ENCODE results near the gene PLAU.
"Not testable (repeated sequence)": the region's sequence is repeated elsewhere in the genome, so short reads cannot be mapped to it uniquely, and the experiment has no call there.

PLAU gene

GRCh38 chr10:73923935-73924598 lies 13.1 kb downstream of the PLAU start:
- no peak for DNase-seq

- DNase-seq: no peak
Observed at GRCh38 chr10:73924935-73925334, 14.0 kb downstream of the PLAU start.

DNA sequence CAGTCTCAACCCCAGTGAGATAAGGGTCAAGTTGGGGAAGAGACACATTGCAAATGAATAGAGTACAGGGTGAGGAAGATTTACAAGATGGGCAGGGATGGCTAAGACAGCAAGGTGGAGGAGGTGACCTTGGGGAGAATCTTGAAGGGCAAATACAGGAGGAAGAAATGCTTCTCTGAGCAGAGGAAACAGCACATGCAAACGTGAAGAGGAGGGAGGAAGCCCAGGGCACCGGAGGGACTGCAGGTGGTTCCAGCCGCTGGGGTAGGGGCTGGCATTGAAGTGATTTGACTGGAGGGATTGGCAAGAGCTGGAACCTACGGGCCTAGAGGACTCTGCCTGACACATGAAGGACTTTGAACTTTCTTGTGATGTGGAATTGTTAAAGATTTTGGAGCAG lies 14.6 kb downstream of the PLAU start:
- DNase-seq: no peak

GRCh38 chr10:73926152-73926764 lies 15.3 kb downstream of the PLAU start:
- no peak for DNase-seq

GRCh38 chr10:73930630-73931327 lies 19.8 kb downstream of the PLAU start:
- DNase-seq: not testable (repeated sequence)

DNA sequence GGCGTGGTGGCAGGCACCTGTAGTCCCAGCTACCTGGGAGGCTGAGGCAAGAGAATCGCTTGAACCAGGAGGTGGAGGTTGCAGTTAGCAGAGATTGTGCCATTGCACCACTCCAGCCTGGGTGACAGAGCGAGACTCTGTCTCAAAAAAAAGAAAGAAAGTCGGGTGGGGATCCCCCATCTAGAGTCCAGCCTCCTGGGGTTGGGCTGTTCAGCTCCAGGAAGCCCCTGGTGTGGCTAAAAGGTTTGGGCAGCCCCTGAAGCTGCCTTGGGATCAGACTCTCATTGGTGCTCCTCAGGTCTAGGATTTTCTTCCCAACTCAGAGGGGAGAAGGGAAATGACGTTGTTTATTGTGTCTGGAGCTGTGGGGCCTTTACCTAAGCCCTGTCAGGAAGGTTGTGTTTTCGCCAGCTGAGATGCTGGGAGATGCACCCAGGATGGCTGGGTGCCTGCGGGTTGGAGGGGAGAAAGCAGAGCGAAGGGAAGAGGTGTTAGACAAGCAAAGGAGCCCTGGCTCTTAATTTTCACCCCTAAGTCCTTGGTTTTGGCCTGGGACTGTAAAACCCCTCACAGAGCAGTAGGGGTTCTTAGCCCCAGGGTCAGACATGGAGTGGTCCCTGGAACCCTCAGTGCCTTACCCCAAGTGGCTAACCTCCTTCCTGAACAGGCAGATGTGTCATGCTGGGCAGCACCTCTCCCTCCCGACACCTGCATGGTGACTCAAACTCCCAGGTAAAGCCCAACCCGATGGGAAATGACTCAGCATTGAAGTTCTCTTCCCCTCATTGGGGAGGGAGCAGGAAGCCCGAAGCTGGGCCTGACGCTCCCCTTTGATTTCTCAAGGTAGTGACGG lies 21.1 kb downstream of the PLAU start:
- no peak for DNase-seq

DNA sequence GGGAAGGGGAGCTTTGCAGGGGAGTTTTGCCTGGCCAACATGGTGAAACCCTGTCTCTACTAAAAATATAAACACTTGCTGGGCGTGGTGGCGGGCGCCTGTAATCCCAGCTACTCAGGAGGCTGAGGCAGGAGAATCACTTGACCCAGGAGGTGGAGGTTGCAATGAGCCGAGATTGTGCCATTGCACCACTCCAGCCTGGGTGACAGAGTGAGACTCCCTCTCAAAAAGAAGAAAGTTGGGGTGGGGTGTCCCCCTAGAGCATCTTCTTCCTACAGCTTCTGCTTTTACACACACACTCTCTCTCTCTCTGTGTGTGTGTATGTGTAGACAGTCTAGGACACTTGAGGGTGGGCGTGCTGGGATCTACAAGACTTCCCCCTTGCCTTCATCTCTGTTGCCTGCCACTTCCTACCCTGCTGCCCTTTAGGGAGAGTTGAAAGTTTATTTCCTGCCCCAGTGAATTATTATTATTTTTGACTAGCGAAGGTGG lies 21.7 kb downstream of the PLAU start:
- no peak for DNase-seq

GRCh38 chr10:73934074-73934473 lies 23.1 kb downstream of the PLAU start:
- no peak for DNase-seq

- no peak for DNase-seq
Observed at GRCh38 chr10:73935895-73936294, 25.0 kb downstream of the PLAU start.

GRCh38 chr10:73937333-73938043 lies 26.6 kb downstream of the PLAU start:
- no peak for DNase-seq

DNA sequence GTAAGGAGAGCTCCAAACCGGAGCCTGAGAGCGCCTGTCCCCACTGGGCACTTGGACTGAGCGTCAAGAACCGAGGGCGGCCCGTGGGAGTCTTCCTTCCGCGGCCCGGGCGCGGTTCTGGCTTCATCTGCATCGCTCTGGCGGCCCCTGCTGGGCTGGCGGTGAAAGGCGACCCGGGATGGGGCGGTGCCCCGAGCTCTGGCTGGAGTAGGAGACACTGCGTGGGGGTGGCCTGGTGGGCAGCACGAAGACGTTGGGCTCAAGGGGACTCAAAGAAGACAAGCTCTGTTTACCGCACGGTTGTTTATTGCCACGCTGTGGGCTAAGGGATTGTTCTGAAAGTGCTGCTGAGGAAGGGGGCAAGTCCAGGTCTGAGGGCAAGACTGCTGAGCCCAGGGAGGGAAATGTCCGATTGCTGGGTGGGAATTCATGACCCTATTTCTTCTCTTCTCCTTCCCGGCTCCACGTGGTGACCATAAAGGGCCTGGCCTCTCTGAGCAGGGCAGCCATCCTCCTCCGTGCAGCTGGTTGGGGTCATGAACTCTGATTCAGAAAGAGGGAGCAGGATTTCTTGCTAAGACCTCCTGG lies 29.8 kb downstream of the PLAU start:
- peak in 1 of 2 donors; percentile 25 for DNase-seq

GRCh38 chr10:73941300-73941699 lies 30.4 kb downstream of the PLAU start:
- no peak for DNase-seq

GRCh38 chr10:73944356-73945100 lies 33.6 kb downstream of the PLAU start:
- no peak for DNase-seq

DNA sequence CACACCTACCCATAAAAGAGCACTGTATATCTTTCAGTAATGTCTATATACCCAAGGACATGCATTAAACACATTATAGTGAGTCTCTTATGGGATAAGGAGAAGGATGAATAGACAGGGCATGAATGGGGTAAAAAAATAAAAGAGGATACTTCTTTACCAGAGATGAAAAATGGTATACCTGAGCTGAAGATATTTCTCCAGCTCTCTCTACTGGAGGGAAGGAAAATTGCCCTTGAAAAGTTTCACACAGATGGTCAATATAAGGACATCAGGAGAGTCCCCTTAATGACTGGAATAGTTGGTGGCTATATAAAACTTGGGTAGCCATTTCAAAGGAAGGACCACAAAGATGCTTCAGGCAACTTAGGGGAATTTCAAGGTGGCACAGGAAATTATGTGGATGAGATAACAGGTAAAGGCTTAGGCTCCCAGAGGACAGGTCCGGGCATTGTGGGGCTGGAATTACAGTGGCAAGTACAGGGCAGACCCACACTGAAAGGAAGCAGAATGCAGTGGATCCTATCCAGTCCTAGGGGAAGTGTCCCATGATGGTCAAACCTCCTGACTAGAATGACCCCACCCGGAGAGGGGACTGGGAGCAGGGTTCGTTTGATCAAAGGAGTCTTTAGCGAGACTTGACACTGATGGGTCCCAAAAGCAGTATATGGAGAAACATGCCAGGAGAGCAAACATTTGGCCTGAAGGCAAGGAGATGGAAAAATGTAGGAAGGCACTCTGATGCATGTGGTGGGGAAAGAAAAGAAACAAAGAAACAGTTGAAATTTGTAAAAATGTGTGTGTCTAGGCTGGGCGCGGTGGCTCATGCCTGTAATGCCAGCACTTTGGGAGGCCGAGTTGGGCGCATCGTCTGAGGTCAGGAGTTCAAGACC lies 35.6 kb downstream of the PLAU start:
- no peak for DNase-seq

- DNase-seq: no peak
Observed at GRCh38 chr10:73948947-73949633, 38.2 kb downstream of the PLAU start.

GRCh38 chr10:73950155-73950948 lies 39.4 kb downstream of the PLAU start:
- DNase-seq: no peak

GRCh38 chr10:73953665-73954064 lies 42.7 kb downstream of the PLAU start:
- no peak for DNase-seq

GRCh38 chr10:73954737-73955136 lies 43.8 kb downstream of the PLAU start:
- no peak for DNase-seq

DNA sequence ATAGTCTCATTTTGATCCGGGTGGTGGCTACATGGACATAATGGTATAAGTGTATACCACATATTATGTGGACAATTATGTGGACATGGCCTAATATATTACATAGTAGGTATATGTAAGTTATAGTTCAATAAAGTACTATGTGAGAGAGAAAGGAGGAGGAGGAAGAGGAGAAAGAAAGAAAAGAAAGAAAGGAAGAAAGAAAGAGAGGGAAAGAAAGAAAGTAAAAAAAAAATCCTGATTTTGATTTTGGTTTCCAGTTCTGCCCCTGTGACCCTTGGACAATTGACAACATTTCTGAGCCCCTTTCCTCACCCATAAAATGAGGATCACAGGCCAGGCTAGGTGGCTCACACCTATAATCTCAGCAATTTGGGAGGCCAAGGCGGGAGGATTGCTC lies 44.8 kb downstream of the PLAU start:
- no peak for DNase-seq
